Hepatocyte (in vitro differentiated cells): ENCODE measurements around the gene CTNNA2. TPM values are rescaled to one million over a fixed set of nuclear protein-coding genes. Genes with fewer than 3 reads are reported as not detected.

Source experiments
- DNase-seq: peaks from one replicate; pipeline ENCODE4 v3.0.0-alpha.2; 2016; ENCODE audit warnings: low spot score
- H2AFZ ChIP-seq: fragments of 200-600 bp; sonication (generic); 2 replicates; pipeline ENCODE4 v1.6.0; 2016; ENCODE audit warnings: antibody characterized with exemption, mild to moderate bottlenecking
- H3K27ac ChIP-seq: fragments of 200-600 bp; sonication (generic); 2 replicates; pipeline ENCODE4 v1.5.1; 2016; ENCODE audit warnings: mild to moderate bottlenecking
- H3K27me3 ChIP-seq: fragments of 200-600 bp; sonication (generic); 2 replicates; pipeline ENCODE4 v1.6.1; 2016
- H3K36me3 ChIP-seq: fragments of 200-600 bp; sonication (generic); replicated peaks from 2 replicates; pipeline ENCODE4 v1.5.1; 2016; ENCODE audit warnings: low read depth; ENCODE audit not compliant: insufficient read depth
- H3K4me1 ChIP-seq: fragments of 200-600 bp; sonication (generic); 2 replicates; pipeline ENCODE4 v1.5.1; 2016; ENCODE audit warnings: mild to moderate bottlenecking, moderate library complexity; ENCODE audit not compliant: insufficient read depth
- H3K4me2 ChIP-seq: fragments of 200-600 bp; sonication (generic); 2 replicates; pipeline ENCODE4 v1.6.0; 2016
- H3K4me3 ChIP-seq: fragments of 200-600 bp; sonication (generic); 2 replicates; pipeline ENCODE4 v1.5.1; 2016; ENCODE audit warnings: mild to moderate bottlenecking
- H3K79me2 ChIP-seq: fragments of 200-600 bp; sonication (generic); 2 replicates; pipeline ENCODE4 v1.6.0; 2017; ENCODE audit warnings: mild to moderate bottlenecking
- H3K9me2 ChIP-seq: fragments of 200-600 bp; sonication (generic); replicated peaks from 2 replicates; pipeline ENCODE4 v1.6.0; 2017; ENCODE audit warnings: mild to moderate bottlenecking; ENCODE audit not compliant: insufficient read depth
- H3K9me3 ChIP-seq: fragments of 200-600 bp; sonication (generic); 2 replicates; pipeline ENCODE4 v1.5.1; 2016; ENCODE audit warnings: low read depth, mild to moderate bottlenecking
- H4K20me1 ChIP-seq: fragments of 200-600 bp; sonication (generic); 2 replicates; pipeline ENCODE4 v1.6.0; 2016; ENCODE audit warnings: mild to moderate bottlenecking; ENCODE audit not compliant: insufficient read depth, poor library complexity, severe bottlenecking
- EZH2 ChIP-seq: fragments of 200-600 bp; sonication (generic); IDR thresholded peaks from 2 replicates; pipeline ENCODE4 v1.6.1; 2016; ENCODE audit warnings: antibody characterized with exemption, mild to moderate bottlenecking, borderline replicate concordance
- EZH2phosphoT487 ChIP-seq: fragments of 200-600 bp; sonication (generic); IDR thresholded peaks from one replicate; pipeline ENCODE4 v1.6.1; 2018; ENCODE audit warnings: antibody characterized with exemption, mild to moderate bottlenecking, low read depth, moderate library complexity; ENCODE audit not compliant: unreplicated experiment, severe bottlenecking
- WGBS: methylation state at CpG from one replicate; pipeline ENCODE4 v1.1.6; 2016; ENCODE audit warnings: low lambda C conversion rate; ENCODE audit errors: missing lambda C conversion rate; 5-methylcytosine and 5-hydroxymethylcytosine counted together
- polyA plus RNA-seq: library from polyadenylated mRNA; unstranded; fragments of >200 nt; fragmentation: Nextera tagmentation; extraction: Ambion mirVana; gene quantifications from 2 replicates; pipeline ENCODE4 v1.2.1, GENCODE V29; 2016
- total RNA-seq: library from RNA; depleted of rRNA; stranded (reverse); fragments of >200 nt; gene quantifications from 2 replicates; pipeline ENCODE4 v1.2.3, GENCODE V29; 2014
- TF ChIP-seq, protein P1 (sequence below): fragments of 200-600 bp; sonication (generic); IDR thresholded peaks from 2 replicates; pipeline ENCODE4 v1.5.1; 2016; ENCODE audit warnings: antibody characterized with exemption, mild to moderate bottlenecking; ENCODE audit not compliant: poor library complexity

The CTNNA2 gene
- total and polyA plus RNA-seq, 2 experiments from 2014 or later = 0.79 to 4.4 TPM

- no peak overlapping the region for H3K4me2 ChIP-seq
- H3K27me3 ChIP-seq = no peaks in the 10 kb centered on the region
- no peaks in the 10 kb centered on the region for H3K4me1 ChIP-seq
- H2AFZ ChIP-seq = no peak overlapping the region
- no peak overlapping the region for H3K4me3 ChIP-seq
- H3K9me2 ChIP-seq = no peaks in the 10 kb centered on the region
- H3K79me2 ChIP-seq = no peaks in the 10 kb centered on the region
- no peaks in the 10 kb centered on the region for H3K9me3 ChIP-seq
- WGBS = 81% methylated on average over 4 of the region's 4 CpGs
- no peak overlapping the region for H3K27ac ChIP-seq
- no peak for DNase-seq
- H3K36me3 ChIP-seq = no peaks in the 10 kb centered on the region
- TF ChIP-seq EZH2phosphoT487 = no peak
- no peak for TF ChIP-seq EZH2
- TF ChIP-seq, protein P1, sequence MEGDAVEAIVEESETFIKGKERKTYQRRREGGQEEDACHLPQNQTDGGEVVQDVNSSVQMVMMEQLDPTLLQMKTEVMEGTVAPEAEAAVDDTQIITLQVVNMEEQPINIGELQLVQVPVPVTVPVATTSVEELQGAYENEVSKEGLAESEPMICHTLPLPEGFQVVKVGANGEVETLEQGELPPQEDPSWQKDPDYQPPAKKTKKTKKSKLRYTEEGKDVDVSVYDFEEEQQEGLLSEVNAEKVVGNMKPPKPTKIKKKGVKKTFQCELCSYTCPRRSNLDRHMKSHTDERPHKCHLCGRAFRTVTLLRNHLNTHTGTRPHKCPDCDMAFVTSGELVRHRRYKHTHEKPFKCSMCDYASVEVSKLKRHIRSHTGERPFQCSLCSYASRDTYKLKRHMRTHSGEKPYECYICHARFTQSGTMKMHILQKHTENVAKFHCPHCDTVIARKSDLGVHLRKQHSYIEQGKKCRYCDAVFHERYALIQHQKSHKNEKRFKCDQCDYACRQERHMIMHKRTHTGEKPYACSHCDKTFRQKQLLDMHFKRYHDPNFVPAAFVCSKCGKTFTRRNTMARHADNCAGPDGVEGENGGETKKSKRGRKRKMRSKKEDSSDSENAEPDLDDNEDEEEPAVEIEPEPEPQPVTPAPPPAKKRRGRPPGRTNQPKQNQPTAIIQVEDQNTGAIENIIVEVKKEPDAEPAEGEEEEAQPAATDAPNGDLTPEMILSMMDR = no peak
- H4K20me1 ChIP-seq = no peaks in the 10 kb centered on the region
Measured at GRCh38 chr2:79899196-79899595, 386.3 kb downstream of the CTNNA2 start.

DNA sequence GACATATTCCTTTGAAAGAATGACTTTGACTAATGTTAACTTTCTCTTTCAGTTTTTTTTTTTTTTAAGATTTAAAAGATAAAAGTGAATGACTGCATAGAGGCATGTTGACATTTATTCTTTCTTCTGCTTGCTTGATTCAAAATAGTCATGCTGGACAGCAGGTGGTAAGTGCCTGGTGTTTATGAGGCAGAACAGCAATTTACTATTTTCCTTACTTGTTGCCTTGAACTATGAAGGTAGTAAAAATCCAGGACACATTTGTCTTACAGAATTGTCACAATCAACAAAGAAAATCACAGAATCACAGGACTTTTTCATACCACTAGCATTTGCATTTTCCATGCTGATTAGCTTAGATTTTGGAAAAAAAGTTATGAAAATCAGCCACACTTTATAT is 388.3 kb downstream of the CTNNA2 start:
- Histone ChIP-seq H4K20me1 (no peaks in the 10 kb centered on the region), H3K79me2 (no peaks in the 10 kb centered on the region), H3K27ac (no peak overlapping the region), H2AFZ (no peak overlapping the region), H3K4me3 (no peak overlapping the region), H3K9me3 (no peaks in the 10 kb centered on the region), H3K9me2 (no peaks in the 10 kb centered on the region), H3K27me3 (no peaks in the 10 kb centered on the region), H3K36me3 (no peaks in the 10 kb centered on the region), H3K4me1 (no peaks in the 10 kb centered on the region), H3K4me2 (no peak overlapping the region)
- TF ChIP-seq EZH2 (no peak), EZH2phosphoT487 (no peak)
- TF ChIP-seq, protein P1 = no peak
- DNase-seq = no peak

- 85% methylated on average over 5 of the region's 5 CpGs for WGBS
- Histone ChIP-seq H3K36me3 (no peaks in the 10 kb centered on the region), H3K9me2 (no peaks in the 10 kb centered on the region), H3K27ac (no peak overlapping the region), H4K20me1 (no peaks in the 10 kb centered on the region), H3K27me3 (peaks cover 3% of the 10 kb centered on the region), H3K4me2 (no peak overlapping the region), H3K79me2 (no peaks in the 10 kb centered on the region), H2AFZ (no peak overlapping the region), H3K4me3 (no peak overlapping the region), H3K4me1 (no peaks in the 10 kb centered on the region), H3K9me3 (no peaks in the 10 kb centered on the region)
- no peak for DNase-seq
- TF ChIP-seq EZH2 (no peak), EZH2phosphoT487 (no peak)
- TF ChIP-seq, protein P1 = no peak
Measured at GRCh38 chr2:79903222-79904000, 390.6 kb downstream of the CTNNA2 start.
